Hepatocyte (in vitro differentiated cells): Measurements from ENCODE around the gene MED4.

ENCODE experiments used
- EZH2 ChIP-seq: fragments of 200-600 bp; sonication (generic); IDR thresholded peaks from 2 replicates; pipeline ENCODE4 v1.6.1; 2016; ENCODE audit warnings: antibody characterized with exemption, mild to moderate bottlenecking, borderline replicate concordance
- EZH2phosphoT487 ChIP-seq: fragments of 200-600 bp; sonication (generic); IDR thresholded peaks from one replicate; pipeline ENCODE4 v1.6.1; 2018; ENCODE audit warnings: antibody characterized with exemption, mild to moderate bottlenecking, low read depth, moderate library complexity; ENCODE audit not compliant: unreplicated experiment, severe bottlenecking
- TF ChIP-seq, protein P1 (sequence below): fragments of 200-600 bp; sonication (generic); IDR thresholded peaks from 2 replicates; pipeline ENCODE4 v1.5.1; 2016; ENCODE audit warnings: antibody characterized with exemption, mild to moderate bottlenecking; ENCODE audit not compliant: poor library complexity

DNA sequence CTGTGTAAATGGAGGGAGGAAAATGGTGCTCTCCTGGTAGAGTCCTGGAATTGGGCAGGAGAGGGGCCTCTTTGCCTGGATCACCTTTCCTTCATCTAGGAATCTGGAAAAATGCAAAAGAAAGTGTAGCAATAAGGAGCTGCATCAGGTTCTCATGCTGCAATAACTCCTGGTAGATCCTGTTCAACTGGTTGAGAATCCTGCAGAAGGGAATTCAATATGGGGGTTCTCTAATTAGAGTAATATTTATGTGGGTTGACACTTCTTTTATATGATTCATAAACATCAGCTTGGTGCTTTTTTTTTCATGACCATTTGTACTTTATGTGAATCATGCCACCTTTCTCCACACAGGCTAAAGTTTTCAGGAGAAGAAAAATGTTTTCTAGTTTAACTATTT, 66.8 kb downstream of the MED4 start:
- TF ChIP-seq, protein P1, sequence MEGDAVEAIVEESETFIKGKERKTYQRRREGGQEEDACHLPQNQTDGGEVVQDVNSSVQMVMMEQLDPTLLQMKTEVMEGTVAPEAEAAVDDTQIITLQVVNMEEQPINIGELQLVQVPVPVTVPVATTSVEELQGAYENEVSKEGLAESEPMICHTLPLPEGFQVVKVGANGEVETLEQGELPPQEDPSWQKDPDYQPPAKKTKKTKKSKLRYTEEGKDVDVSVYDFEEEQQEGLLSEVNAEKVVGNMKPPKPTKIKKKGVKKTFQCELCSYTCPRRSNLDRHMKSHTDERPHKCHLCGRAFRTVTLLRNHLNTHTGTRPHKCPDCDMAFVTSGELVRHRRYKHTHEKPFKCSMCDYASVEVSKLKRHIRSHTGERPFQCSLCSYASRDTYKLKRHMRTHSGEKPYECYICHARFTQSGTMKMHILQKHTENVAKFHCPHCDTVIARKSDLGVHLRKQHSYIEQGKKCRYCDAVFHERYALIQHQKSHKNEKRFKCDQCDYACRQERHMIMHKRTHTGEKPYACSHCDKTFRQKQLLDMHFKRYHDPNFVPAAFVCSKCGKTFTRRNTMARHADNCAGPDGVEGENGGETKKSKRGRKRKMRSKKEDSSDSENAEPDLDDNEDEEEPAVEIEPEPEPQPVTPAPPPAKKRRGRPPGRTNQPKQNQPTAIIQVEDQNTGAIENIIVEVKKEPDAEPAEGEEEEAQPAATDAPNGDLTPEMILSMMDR = no peak
- TF ChIP-seq EZH2 = no peak
- no peak for TF ChIP-seq EZH2phosphoT487
